Femur (tissue), 1 donor: Measurements from ENCODE around the gene PRDM15.
A peak's percentile ranks its signal among the peaks of the same experiment; 100 is the strongest.

ENCODE experiments used
- DNase-seq: peaks from one replicate; pipeline ENCODE4 v3.0.0-alpha.2; 2017

Gene PRDM15

DNA sequence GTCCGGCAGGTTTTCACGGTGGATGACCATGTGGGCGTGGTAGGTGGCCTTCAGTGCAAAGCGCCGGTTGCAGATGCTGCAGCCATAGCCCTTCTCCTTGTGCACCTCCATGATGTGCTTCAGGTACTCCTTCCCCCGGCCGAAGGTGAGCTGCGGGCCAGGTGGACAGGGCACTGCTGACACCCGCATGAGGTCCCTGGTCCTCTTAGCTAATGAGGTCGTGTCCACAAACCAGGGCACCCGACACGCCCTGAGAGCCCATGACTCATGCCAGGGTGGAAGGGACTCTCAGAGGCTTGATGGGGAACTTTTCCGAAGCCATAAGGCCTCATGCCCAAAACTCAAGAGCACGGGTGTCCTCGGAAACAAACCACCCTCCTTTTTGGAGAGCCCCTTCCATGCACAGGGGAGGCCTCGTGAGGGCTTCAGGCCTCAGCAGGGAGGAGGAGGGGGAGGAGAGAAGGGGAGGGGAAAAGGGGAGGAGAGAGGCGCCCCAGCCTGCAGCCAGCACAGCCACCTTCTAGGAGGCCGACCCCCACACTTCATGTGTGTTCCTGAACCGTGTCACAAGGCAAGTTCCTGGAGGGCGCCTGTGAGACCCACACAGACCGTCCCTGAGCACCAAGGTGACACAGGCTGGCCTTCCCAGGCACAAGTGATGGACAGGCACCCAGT is 57.9 kb downstream of the PRDM15 start:
- DNase-seq, result no peak

- DNase-seq, result no peak
Observed at GRCh38 chr21:41820384-41821080, 58.6 kb downstream of the PRDM15 start.

GRCh38 chr21:41819856-41820281 is 59.3 kb downstream of the PRDM15 start:
- DNase-seq, result no peak

DNA sequence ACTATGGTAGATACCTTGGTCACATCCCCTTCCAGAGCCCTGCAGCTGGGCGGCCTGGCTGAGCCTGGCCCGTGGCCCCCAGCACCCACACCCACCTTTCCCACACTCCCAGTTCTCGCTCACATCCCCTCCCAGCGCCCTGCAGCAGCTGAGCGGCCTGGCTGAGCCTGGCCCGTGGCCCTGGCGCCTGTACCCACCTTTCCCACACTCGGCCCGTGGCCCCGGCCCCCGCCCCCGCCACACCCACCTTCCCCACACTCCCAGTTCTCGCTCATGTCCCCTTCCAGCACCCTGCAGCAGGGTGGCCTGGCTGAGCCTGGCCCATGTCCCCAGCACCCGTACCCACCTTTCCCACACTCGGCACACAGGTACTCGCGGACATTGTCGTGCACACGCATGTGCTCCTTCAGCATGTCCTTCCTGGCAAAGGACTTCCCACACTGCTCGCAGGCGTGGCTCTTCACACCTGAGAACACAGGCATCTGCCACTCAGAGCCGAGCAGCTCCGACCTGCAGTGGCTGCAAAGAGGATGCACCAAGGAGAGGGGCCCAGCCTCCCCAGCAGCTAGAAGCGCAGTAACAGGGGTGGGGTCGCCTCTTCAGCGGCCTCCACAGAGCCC is 59.8 kb downstream of the PRDM15 start:
- DNase-seq, result no peak

GRCh38 chr21:41817877-41818855 is 61.0 kb downstream of the PRDM15 start:
- DNase-seq, result no peak

DNA sequence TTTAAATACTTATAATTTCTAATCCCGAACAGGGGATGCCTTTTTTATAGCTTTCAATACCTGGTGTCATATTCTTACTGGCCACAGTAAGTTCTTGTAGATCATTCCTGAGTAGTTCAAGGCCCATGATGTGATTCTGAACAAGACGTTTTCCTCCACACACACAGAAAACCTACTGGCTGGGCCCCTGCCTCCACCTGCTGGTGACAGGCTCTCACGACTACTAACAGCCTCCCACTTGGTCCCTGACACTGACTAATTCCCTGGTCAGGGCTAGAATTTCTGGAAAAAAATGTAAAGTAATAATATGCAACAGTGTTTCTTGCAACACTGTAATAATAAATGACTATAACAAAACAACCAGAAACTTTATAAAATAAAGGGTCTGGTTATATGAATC is 61.9 kb downstream of the PRDM15 start:
- DNase-seq, result peak; percentile 66

DNA sequence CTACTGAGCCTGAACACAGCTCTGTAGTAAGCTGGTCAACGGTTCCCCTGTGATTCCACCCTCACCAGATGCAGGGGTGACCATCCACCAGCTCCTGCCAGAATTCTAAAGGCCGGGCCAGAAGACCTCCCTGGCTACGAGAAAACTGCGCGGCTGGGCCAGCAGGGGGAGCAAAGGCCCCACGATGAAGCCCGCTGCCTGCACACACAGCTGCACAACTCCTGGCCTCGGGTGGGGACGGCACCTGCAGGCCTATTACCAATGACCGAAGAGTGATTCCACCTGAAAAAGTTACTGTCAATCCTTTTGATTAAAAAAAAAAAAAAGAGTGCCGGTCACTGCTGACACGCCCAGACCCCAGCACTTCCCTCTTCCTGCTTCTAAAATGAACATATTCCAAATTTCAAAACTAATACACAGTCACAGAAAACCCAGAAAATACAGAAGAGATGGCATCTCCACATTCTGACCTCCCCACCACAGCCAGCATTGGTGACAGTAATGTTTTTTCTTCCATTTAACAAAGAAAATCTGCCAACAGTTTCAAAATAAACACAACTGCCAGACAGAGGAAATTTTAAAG is 62.5 kb downstream of the PRDM15 start:
- DNase-seq, result peak; percentile 76

DNA sequence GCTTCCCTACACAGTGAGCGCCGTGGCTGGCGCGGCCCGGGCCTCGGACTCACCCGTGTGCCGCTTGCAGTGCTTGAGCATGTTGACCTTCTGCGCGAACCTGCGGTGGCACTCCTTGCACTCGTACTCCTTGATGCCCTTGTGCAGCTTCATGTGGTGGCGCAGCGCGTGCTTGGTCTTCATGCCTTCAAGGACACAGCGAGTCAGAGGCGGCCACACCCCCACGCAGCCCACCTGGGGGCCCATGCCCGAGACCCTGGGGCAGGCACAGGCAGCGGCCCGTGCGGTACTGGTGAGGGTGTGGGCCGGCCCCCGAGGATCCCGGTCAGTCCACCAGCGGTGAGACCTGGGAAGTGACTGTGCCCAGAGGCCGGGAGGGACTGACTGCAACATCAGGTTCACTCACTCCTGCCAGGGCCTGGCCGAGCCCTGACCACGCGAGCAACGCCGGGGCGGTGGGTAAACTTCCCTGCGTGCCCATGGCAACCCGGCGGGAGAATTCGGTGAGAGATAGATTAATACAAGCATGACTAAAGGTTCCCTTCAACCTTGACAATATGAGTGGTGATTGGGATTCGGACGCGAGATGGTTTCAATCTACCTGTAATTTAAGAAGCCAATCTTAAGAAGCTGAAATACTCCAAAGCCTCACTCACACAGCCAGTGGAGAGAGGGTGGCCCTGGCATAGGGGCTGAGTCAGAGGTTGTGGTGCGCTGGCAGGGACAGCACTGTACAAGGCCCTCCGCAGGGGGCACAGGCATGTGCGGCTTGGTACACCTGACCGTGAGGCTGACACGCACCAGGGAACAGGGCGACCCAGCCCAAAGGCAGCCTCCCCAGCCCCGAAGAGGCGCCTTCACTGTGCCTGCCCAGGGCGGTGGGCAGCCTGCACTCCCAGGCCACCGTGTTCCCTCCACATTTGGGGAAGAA is 63.2 kb downstream of the PRDM15 start:
- DNase-seq, result no peak

- DNase-seq, result no peak
Observed at GRCh38 chr21:41813226-41813625, 65.9 kb downstream of the PRDM15 start.

DNA sequence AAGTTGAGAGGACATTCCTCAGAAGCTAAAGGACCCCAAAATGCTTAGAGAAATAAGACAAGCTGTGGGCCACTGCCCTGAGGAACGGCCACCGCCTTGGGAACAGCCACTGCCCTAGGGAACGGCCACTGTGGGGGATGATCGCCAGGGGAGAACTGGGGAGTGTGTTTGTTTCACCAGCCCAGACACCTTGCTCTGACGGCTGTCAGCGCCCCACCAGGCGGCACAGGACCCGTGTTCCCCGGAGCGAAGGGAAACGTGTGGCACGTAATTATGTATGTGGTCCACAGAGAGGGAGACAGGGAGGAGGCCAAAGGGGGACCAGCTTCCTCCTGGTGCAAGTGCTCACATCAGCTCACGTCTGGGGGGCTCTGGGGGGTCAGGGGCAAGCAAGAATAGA is 66.5 kb downstream of the PRDM15 start:
- DNase-seq, result no peak

DNA sequence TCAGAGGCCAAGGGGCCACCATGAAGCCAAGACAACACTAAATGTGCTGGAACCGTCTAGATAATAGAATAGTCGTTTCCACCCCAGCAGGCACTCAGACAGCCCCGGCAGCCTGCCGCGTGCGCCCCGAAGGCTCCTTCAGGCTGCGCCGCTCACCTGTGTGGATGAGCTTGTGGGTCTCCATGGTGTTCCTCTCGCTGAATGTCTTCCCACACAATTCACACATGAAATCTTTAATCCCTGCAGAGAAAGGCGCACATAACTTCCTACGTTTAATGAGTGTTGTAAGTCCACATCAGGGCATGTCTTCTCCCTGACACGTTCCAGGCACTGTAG is 68.6 kb downstream of the PRDM15 start:
- no peak for DNase-seq

DNA sequence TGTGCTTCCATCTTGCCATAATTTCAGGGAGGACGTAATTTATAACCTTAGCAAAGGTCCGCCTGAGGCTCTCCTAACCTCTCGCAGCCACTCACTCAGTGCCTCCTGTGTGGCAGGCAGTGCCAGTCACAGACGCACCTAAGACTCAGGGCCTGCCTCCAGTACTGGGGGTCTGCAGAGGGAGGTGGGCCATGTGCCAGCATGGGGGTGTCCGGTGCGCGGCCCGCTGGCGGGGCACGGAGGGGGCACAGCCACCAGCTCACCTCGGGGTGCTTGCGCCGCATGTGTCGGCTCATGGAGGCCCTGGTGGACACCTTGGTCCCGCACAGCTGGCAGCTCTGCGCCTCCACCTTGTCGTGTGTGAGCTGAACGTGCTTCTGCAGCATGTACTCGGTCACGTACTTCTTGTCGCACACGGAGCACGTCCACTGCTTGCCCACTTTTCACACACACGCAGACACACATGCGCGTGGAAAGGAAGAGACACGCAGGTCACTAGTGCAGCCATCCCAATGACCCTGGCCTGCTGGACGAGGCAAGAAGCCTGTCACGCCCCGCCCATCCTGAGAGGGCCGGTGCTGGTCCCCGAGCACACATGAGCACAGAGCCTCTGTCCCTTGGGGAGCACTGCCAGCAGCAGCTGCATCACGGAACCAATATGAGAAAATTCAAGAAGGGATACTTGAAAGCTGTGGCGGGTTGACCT is 69.1 kb downstream of the PRDM15 start:
- DNase-seq, result no peak

DNA sequence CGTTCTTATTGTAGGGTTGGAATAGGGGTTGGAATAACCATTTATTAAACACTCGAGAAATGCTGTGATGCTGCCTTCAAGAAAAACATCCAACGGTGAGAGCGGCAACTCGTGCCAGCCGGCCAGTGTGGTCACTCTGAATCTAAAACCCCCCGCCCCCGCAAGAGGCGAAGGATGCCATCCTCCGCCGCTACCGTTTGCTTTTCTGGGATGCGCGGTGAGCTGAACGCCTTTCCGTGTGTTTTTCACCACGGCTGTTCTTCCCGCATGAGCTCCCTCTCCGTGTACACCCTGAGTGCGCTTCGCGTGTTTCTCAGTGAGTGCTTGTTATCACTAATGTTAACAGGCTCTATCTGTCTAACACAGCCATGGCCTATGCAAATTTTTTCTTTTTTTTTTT is 70.3 kb downstream of the PRDM15 start:
- DNase-seq, result no peak

DNA sequence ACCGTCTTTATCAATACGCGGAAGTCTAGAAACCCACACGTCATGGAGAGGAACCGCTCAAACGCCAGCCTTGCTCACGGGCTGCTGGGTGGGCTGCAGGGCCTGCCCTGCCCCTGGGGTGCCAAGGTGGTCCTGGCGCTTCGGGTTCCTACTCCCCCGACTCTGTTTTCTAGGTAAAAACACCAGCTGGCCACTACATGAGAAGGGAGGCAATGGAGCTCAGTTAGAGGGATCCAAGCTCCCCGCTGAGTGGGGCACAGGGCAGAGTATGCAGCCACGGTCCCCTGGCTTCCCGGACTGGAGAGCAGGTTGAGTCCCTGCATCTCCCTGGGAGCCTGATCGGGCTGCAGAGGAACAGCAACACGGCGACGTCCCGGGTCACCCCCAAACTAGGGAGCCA is 71.0 kb downstream of the PRDM15 start:
- no peak for DNase-seq

DNA sequence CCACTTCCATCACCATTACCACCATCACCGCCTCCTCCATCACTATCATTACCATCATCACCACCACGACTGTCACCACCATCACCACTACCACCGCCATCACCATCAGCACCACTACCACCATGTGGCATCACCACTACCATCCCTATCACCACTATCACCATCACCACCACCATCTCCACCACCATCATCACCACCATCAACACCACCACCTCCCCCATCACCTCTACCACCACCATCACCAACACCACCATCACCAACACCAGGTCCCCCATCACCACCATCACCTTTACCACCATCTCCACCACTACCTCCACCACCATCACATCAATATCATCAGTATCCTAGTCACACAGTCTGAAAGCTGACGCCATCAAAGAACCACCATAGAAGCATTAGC is 72.4 kb downstream of the PRDM15 start:
- DNase-seq, result no peak

DNA sequence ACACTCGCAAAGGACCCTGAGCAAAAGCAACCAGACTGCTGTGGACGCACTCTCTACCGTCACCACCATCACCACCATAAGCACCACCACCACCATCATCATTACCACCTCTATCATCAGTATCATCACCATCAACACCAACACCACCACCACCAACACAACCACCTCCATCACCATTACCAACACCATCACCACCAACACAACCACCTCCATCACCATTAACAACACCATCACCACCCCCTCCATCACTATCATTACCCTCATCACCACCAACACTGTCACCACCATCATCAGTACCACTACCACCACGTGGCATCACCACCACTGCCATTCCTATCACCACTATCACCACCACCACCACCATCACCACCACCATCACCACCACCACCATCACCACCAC is 73.5 kb downstream of the PRDM15 start:
- DNase-seq, result no peak

GRCh38 chr21:41805038-41805437 is 74.1 kb downstream of the PRDM15 start:
- DNase-seq, result no peak

DNA sequence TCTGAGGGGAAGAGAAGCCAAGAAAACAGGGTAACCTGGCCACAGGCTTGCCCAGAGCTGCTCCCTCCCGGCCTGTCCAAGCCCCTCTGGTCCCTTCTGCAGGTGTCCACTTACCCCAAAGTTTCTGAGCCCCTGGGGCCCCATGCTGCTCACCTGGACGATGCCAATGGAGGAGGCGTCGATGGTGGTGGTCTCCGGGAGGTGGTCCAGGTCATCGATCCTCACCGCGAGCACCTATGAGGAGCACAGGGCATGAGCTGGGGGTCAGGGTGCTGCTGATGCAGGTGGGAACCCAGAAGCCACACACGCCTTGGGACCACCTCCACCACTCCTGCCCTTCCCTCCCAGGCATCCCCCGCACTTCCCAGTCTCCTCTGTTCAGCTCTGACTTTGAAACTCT is 74.8 kb downstream of the PRDM15 start:
- no peak for DNase-seq

DNA sequence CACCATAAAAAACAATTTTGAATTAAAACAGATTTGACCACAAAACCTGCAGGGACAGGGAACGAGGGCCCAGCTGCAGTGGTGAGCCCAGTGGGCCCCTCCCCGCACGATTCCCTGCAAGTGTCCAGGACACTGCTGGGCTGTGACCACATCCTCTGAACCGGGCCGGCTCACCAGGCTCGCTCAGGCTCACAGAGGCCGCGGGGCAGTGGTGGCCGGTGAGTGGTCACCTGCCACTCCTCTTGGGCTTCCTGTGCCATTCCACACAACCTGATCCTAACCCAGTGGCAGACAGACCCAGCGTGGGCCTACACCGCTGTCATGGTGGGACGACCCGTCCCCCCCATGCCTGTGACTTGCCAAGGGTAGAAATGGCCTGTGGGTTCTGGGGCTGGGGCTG is 75.8 kb downstream of the PRDM15 start:
- DNase-seq, result no peak

DNA sequence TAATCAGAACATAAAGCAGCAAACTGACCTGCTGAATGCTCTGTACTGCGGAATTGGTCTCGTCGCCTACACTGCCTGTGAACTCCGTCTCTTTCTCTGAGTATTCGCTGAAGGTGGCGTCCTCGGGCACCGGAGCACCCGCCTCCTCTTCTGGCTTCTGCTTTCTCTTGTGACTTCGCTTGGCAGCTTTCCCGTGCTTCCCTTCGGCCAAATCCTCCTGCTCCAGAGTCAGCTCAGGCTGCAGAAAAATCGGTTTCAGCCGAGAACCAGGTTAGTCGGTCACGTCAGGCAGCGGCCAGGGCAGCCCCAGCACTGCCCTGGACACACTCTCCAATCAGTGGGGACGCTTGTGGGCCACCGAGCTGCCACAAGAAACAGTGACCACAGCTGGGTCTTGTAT is 76.5 kb downstream of the PRDM15 start:
- DNase-seq, result peak; percentile 68

GRCh38 chr21:41802198-41802584 is 77.0 kb downstream of the PRDM15 start:
- DNase-seq, result no peak
